LNCaP clone FGC (cell line): Measurements from ENCODE around the gene SP3.
A peak's percentile ranks its signal among the peaks of the same experiment; 100 is the strongest.

Source experiments
- DNase-seq: peaks from one replicate; pipeline ENCODE4 v3.0.0-alpha.2; 2011; ENCODE audit warnings: low read depth
- H3K4me3 ChIP-seq: 2 replicates; pipeline ENCODE4 v1.5.1; 2011; ENCODE audit warnings: mild to moderate bottlenecking, low read depth, low read length, control low read depth
- TF ChIP-seq, protein P1 (sequence below): IDR thresholded peaks from 2 replicates; pipeline ENCODE4 v1.5.1; 2012; ENCODE audit warnings: mild to moderate bottlenecking; ENCODE audit not compliant: control insufficient read depth, insufficient read depth; ENCODE audit errors: extremely low read depth

SP3 gene

DNA sequence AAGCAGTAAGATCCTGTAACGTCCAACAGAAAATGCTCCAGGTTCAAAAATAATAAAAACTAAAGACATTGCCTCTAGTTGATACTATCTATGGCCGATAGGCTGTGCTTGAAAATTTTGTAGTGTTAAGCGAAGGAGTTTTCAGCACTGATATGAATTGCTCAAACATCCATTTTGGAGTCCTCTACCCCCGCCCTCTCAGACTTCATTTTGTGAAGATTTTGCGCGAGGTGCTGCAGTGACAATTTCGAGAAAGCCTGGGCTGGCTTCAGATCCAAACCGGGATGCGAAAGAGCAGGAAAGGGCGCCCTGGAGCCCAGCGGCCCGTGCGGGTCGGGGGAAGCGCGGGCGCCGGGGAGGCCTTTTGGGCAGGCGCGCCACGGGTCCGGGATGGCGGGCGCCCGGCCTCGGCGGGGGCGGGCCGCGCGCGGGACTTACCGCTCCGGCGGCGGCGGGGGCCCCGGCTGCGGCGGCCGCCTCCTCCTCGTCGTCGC is 1.8 kb downstream of the SP3 start:
- TF ChIP-seq, protein P1, sequence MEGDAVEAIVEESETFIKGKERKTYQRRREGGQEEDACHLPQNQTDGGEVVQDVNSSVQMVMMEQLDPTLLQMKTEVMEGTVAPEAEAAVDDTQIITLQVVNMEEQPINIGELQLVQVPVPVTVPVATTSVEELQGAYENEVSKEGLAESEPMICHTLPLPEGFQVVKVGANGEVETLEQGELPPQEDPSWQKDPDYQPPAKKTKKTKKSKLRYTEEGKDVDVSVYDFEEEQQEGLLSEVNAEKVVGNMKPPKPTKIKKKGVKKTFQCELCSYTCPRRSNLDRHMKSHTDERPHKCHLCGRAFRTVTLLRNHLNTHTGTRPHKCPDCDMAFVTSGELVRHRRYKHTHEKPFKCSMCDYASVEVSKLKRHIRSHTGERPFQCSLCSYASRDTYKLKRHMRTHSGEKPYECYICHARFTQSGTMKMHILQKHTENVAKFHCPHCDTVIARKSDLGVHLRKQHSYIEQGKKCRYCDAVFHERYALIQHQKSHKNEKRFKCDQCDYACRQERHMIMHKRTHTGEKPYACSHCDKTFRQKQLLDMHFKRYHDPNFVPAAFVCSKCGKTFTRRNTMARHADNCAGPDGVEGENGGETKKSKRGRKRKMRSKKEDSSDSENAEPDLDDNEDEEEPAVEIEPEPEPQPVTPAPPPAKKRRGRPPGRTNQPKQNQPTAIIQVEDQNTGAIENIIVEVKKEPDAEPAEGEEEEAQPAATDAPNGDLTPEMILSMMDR, result no peak
- H3K4me3 ChIP-seq, result peak overlapping the region; percentile 65
- DNase-seq, result no peak

DNA sequence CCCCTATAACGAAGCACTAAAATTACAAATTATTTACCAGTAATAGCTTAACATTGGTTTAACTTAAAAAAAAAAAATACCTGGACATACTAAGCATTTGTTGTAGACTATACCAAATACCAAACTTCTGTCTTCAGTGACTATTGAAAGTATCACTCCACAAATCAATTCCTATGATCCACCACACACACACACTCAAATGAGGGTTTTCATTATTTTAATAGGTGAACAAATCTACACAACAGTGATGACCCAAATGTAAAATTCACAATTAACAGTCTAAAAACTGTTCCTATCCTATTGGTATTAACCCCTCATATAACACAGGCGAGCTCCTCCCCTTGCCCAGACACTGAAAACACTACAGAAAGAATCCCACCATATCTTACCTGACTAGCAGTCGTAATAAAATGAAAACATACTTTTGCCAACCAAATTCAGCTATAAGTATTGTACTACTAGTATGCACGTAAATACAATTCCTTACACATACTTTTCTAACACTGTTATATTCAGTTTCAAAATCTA is 2.5 kb downstream of the SP3 start:
- H3K4me3 ChIP-seq, result peak overlapping the region; percentile 65
- TF ChIP-seq, protein P1, result no peak
- no peak for DNase-seq

DNA sequence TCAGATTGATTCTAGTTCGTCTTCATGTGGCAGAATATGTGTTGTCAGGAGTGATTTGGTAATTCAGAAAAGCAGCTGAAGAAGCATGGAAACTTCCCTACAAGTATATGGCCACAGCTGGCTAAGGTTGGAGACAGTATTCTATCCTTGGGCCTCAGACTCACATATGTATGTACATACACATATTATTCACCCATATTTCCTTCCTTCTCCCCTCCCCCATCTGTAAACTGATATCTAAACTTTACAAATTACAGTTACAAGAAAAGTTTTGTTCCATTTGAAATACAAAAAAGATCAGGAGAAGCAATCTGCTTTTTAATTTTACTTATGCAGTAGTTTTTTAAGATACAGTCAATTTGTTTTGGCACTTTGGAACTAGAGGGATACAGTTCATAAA is 3.1 kb downstream of the SP3 start:
- no peak for DNase-seq
- TF ChIP-seq, protein P1, result no peak
- peak overlapping the region; percentile 65 for H3K4me3 ChIP-seq

DNA sequence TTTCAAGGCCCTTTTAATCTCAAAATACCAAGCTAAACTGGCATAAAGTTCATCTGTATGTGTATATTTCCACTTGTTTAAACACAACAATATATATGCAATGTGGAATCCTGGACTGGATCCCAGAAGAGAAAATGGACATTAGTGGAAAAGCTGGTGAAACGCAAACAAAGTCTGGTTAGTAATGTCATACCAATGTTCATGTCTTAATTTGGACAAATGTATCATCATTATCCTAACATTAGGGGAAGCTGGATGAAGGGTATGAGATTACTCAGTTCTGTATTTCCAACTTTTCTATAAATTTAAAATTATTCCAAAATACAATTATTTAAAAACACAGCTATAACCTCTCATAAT is 3.8 kb downstream of the SP3 start:
- peak overlapping the region; percentile 65 for H3K4me3 ChIP-seq
- no peak for DNase-seq
- TF ChIP-seq, protein P1, result no peak

DNA sequence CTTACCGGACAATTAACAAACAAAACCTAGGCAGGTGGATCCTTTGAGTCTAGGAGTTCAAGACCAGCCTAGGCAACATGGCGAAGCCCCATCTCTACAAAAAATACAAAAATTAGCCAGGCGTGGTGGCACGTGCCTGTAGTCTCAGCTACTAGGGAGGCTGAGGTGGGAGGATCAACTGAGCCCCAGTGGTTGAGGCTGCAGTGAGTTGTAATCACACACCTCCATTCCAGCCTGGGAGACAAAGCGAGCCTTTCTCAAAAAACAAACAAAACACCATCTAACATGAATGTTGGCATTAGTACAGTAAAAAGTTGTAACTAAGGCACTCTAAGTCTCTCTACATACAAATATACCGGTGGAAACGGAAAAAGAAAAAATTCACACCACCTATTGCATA is 5.3 kb downstream of the SP3 start:
- no peak for DNase-seq
- H3K4me3 ChIP-seq, result no peak overlapping the region

GRCh38 chr2:173959358-173959884 is 5.8 kb downstream of the SP3 start:
- TF ChIP-seq, protein P1, result no peak
- H3K4me3 ChIP-seq, result no peak overlapping the region
- DNase-seq, result no peak

More for the DNA sequence above, 5.3 kb downstream of the SP3 start:
- TF ChIP-seq, protein P1, result no peak
